ENCODE measurements around the gene HOMER3.
A peak's percentile ranks its signal among the peaks of the same experiment; 100 is the strongest.
"Not testable (repeated sequence)": the region's sequence is repeated elsewhere in the genome, so short reads cannot be mapped to it uniquely, and the experiment has no call there.

HOMER3 gene

DNA sequence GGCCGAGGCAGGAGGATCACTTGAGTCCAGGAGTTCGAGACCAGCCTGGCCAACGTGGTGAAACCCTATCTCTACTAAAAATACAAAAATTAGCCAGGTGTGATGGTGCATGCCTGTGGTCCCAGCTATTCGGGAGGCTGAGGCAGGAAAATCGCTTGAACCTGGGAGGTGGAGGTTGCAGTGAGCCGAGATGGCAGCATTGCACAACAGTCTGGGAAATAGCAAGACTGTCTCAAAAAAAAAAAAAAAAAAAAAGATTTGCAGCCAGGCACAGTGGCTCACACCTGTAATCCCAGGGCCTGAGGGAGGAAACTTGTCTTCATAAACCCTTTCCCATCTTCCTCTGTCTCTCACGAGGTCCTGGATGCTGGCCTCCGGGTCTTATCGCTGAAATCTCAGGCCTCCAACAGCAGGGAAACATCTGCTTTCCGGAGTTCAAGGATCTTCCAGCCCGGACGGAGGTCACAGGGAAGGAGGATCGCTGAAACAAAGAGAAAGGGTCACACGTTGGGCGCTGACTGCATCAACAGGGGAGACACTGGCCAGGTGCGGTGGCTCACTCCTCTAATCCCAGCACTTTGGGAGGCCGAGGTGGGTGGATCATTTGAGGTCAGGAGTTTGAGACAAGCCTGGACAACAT lies 11.5 kb upstream of the HOMER3 start:
- DNase-seq (ENCODE audit: low read depth), result not testable (repeated sequence)

DNA sequence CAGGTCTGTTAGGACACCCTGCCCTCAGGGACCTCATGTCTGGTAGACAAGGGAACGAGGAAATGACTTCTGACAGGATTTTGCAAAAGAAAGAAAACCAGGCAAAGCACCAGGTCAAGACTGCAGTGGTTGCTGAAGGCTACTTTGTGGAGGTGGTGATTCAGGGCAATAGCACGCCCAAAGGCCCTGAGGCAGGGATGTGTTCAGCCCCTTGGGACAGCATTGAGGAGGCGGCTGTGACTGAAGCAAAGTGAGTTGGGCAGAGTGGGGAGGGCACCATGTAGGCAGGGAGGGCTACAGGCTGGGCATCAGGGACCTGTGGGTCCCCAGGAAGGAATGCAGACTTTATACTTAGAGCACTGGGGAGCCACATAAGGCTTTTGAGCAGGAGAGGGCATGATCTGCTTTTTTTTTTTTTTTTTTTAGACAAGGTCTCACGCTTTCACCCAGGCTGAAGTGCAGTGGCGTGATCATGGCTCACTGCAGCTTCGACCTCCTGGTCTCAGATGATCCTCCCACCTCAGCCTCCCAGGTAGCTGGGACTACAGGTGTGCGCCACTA lies 10.8 kb upstream of the HOMER3 start:
- DNase-seq (ENCODE audit: low read depth), result no peak

DNA sequence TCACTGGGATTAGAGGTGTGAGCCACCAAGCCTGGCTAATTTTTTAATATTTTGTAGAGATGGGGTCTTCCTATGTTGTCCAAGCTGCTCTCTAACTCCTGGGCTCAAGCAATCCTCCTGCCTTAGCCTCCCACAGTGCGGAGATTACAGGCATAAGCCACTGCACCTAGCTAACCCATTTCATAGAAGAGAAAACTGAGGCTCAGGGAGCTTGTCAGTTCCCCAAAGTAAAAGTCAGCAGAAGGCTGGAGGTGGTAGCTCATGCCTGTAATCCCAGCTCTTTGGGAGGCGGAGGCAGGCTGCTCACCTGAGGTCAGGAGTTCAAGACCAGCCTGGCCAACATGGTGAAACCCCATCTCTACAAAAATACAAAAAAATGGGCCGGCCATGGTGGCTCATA lies 8.8 kb upstream of the HOMER3 start:
- no peak for DNase-seq (ENCODE audit: low read depth)

DNA sequence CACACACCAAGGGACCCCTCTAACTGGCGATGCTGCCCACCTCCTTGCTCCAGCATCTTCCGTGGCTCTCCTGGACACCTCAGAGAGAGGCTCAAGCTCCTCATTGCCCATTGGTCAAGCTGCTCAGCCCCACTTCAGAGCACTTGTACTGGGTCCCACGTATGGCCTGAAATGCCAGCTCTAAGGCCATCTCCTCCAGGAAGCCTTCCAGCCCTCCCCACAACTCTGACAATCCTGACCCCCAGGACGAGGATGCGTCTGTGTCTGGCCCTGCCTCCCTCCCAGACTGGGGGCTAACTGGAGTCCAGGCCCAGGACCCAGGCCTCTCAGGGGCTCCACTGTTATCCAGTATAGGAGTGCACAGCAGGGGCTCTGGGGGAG lies 7.9 kb upstream of the HOMER3 start:
- no peak for DNase-seq (ENCODE audit: low read depth)

DNA sequence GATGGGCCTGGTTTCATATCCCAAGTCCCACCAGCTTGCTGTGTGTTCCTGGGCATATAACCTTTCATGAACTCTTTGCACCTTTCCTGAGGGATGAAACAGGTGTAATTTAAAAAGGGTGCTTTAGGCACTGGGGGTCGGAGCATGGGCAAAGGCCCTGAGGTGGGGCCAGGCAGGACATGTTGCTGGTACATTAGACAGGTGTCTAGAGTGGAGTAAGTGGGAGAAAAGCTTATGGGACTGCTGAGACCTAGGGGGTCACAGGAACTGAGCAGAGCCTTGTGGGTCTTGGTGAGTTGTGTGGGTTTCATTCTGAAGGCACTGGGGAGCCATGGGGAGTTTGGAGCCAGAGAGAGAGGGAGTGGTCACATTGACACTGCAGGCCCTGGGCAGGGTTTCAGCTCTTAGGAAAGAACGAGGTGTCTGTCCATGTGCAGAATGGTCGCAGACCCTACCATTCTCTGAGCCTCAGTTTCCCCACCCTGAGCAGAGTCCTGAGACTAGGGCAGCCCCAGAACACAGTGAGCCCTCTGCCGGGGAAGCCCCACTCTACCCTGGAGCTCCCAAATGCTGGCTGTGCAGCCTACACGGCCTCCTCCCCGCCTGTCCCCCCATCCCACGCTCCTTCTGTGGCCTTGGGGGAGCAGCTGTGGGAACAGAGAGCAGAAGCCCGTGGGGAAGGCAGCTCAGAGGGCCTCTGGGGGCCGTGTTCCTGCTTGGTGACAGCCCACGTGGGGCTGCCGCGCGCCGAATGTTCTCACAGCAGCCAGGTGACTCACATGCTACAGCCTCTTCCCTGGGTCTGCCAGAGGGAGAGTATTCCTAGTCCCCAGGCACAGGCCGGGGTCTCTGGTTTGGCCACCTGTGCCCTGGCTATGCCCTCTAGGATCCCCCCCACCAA lies 7.3 kb upstream of the HOMER3 start:
- no peak for DNase-seq (ENCODE audit: low read depth)

DNA sequence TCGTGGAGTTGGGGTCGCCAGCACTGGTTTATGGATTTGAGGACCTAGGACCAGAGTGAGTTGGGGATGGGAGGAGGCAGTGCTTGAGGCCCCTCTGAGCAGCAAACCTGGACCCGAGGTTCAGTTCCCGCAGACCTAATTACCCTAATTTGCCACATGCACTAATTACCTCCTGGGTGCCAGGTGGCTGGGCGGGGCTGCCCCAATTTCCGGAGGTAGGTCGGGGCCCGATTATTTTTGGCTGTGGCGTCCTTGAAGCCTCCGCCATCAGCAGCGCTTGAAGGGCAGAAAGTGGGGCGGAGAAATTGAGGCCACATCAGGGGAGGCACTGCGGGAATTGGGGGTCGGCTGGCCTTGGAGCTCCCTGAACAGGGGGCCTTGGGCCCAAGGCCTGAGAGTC lies 5.9 kb upstream of the HOMER3 start:
- DNase-seq (ENCODE audit: low read depth), result no peak

DNA sequence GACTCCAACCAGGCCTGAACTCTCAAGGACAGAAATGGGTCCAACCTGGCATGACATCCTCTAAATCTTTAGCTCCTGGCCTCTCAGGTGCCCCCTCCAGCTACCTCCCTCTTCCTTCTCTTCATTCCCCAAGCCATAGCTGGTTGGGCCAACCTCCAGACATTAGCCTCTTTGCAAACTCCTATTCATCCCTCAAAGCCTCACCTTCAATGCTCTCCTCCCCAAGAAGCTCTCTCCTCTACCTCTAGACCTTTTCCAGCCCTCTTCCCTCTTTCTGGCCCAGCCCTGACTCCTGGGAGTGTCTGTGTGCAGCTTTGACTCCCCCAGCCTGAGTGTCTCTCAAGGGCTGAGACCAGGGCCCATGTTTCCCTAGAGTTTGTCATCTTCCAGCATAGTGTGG lies 5.3 kb upstream of the HOMER3 start:
- DNase-seq (ENCODE audit: low read depth), result no peak

DNA sequence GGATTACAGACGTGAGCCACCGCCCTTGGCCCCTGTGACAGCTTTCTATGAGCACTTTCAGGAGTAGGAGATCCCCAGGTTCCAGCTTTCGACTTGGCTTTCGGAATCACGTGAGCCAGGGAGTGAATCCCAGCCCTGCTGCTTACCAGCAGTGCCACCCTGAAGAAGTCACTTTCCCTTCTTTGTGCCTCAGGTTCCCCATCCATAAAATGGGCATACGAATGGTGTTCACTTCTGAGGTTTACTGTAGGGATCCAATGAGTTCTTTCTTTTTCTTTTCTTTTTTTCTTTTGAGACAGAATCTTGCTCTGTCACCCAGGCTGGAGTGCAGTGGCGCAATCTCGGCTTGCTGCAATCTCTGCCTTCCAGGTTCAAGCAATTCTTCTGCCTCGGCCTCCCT lies 4.3 kb upstream of the HOMER3 start:
- DNase-seq (ENCODE audit: low read depth), result no peak

DNA sequence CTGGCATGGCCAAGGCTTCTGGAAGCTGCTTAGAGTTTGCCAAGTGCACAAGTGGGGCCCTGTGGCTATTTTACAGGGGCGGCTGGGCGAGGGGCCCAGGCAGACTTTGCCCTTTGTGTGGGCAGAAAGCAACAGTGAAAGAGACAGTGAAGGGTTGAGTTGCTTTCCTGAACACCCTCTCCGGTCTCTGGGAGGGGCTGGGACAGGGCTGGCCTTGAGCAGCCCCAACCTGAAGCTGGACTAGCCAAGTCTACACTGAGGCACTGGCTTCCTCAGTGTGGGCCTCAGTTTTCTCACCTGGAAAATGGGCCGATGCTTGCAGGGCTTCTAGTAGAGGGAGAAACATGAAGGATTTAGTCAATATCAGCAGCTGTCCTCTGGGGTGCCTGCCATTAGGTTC lies 2.4 kb upstream of the HOMER3 start:
- no peak for DNase-seq (ENCODE audit: low read depth)

DNA sequence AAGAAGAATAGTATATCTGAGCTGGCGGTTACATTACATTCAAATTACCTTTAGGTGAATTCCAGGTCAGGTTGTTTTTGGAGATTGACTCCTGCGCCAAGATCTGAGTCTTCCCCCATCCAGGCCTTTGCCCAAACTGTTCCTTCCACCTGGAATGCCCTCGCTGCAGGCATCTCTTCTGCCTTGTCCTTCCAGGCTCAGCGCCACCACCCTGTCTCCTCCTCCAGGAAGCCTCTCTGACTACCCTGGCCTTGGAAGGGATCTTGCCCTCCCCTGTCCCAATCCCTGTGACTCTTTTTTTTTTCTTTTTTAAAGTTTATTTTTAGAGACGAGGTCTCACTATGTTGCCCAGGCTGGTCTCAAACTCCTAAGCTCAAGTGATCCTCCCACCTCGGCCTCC lies 1.7 kb upstream of the HOMER3 start:
- no peak for DNase-seq (ENCODE audit: low read depth)

DNA sequence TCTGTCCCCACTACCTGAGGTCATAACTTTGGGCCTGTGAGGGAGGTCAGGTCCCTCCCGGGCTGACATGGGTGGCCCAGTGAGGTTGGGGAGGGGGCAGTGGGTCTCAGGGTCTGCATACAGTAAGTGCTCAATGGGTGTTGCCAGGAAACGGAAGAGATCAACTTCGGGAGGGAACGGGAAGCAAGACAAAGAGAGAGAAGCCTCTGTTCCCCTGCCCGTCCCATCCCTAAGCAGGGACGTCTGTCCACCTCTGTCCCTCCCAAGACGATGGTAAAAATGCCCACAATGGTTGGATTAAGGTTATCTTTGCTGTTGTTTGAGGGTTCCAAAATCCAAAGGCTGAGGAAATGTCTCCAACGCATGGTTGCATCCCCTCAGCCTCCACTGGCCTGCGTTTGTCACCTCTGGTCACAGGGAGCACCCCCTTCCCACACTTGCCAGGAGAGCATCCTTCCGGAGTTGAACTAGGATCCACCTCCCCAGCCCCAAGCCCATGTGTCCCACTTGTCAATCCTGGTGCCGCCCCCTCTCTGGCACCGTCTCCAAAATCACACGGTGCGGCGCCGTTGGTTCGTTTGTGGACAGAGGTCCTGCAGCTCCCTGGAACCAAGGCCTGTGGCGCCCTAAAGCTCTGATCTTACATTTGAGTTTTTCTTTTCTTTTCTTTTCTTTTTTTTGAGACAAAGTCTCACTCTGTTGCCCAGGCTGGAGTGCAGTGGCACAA lies 774 bp upstream of the HOMER3 start:
- no peak for DNase-seq (ENCODE audit: low read depth)

DNA sequence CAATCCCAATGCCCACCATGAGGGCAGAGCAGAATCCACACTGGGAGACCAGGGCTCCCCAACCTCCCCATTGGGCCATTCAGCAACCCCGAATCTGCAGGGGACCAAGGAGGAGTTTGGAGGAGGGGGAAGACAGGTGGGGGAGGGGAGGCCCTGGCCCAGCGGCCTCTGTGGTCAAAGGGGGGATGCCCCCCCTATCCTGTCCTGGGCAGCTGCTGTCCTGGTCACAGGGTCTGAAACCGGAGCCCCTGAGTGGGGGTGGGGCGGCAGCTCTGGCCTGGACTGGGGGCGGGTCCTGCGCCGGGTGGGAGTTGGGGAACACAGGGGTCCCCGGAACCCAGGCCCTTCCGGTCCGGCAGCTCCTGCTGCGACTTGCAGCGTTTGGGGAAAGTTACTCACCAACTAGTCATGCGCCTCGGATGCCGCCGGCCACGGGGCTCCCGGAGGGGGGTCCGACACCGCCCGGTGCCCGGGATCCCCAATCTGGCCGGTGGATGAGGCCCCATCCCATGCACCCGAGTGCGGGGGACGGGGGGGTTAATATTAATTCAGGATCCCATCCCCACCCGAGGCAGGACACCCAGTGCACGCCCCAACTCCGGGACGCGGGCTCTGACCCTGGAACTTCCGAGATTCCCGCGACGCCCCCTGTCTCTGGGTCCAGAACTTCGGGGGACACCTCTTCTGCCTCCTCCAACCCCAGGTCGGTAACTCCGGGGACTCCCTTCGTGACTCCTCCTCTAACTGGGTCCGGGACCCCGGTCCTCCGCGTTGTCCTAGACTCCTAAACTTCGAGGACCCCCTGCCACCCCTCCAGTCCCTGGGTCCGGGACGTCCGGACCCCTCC lies 872 bp downstream of the HOMER3 start:
- peak; percentile 37 for DNase-seq (ENCODE audit: low read depth)

DNA sequence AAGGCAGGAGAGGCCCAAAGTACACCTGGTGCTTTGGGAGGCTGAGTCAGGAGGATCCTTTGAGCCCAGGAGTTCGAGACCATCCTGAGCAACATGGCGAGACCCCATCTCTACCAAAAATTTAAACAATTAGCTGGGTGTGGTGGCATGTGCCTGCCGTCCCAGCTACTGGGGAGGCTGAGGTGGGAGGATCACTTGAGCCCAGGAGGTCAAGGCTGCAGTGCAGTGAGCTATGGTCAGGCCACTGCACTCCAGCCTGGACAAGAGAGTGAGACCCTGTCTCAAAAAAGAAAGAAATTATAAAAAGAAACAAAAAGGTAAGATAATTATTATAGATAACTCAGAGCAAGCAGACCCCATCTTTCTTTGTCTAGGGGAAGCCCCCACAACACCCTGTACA lies 1.9 kb downstream of the HOMER3 start:
- no peak for DNase-seq (ENCODE audit: low read depth)

DNA sequence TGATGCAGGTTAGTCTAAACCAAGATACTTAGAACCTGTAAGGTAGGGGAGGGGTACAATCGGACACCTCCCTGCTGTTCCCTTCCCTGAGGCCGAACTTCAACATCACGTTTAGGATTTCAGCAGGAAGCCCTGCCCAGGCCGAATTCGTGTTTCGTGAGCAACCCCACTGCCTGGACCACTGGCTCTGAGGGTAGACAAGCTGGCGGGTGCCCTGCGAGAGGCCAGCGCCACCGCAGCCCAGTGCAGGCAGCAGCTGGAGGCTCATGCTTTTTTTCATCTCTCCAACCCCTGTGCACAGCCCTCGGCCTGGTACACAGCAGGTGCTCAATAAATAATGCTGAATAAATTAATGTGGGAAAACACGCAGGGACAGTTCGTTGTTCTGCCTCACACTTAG lies 7.7 kb downstream of the HOMER3 start:
- no peak for DNase-seq (ENCODE audit: low read depth)

DNA sequence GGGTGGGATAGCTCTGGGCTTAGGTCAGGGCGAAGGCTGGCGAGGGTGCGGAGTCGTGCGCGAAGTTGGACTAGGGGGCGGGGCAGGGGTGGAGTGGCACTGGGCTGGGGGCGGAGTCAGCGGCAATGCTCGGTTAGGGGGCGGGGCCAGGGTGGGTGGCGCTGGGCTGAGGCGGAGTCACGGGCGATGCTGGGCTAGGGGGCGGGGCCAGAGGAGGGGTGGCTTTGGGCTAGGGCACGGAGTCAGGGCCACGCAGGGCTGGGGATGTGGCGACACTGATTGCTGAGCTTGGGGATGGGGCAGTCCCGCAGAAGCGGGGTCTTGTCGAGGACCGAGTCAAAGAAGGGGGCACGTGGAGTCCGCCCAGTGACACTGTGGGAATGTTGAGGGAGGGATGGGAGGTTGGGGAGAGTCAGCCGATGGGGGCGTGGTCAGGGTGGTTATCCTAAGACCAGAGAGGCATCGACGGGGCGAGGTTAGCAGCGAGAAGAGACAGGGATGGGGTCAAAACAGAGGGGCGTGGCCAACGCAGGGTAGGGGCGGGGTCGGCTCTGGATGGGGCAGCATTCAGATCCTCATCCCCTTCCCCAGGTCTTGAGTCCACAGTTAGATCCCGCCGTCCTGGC lies 8.7 kb downstream of the HOMER3 start:
- DNase-seq (ENCODE audit: low read depth), result peak; percentile 9

DNA sequence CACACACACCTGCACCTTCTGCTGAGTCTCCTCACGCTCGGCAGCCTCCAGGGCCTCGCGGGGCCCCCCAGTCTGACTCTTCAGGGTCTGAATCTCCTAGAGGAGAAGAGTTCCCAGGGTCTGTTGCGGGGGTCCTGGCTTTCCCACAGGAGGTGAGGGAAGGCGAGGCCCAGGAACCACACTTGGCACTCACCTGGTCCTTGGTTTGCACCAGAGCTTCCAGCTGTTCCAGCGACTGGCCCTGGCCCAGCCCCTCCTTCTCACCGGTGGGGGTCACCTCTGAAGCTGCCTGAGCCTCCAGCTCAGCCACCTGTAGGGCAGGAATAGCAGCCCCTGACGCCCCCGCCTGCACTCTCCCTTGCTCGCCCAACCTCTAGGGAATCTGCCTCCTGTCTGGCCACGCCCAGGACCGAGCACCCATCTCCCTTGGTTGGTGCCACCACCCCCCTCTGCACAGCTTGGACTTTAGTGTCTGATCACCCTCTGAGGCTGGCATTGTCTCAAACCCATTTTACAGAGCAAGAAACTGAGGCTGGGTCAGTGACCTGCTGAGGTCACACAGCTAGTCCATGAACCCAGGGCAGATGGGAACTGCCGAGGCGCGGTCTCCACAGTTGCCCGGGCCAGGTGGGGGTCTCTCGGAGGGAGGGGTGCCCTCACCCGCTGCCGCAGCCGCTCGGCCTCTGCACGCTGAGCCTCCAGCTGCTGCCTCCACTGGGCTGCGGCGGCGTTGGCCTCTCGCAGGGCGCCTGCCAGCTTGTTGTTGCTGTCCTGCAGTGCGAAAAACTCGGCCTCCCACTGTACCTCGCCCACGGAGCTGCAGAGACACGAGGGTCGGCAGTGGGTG lies 9.5 kb downstream of the HOMER3 start:
- no peak for DNase-seq (ENCODE audit: low read depth)

DNA sequence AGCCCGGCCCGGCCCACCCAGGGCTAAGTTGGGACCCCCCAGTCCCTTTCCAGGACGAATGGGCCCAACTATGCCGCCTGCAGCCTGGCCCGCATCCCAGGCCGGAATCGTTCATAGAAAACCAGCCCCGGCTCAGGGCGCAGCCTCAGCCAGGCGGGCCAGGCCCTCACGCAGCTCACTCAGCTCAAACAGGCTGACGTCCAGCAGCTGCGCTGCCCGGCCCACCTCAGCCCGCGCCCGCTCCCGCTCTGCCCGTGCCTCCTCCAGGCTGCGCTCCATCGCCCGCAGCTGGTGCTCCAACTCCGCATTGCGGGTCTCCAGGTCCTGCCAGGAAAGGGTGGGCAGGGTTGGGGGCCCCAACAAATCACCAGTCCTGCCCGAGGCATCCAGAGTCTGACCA lies 11.7 kb downstream of the HOMER3 start:
- no peak for DNase-seq (ENCODE audit: low read depth)

DNA sequence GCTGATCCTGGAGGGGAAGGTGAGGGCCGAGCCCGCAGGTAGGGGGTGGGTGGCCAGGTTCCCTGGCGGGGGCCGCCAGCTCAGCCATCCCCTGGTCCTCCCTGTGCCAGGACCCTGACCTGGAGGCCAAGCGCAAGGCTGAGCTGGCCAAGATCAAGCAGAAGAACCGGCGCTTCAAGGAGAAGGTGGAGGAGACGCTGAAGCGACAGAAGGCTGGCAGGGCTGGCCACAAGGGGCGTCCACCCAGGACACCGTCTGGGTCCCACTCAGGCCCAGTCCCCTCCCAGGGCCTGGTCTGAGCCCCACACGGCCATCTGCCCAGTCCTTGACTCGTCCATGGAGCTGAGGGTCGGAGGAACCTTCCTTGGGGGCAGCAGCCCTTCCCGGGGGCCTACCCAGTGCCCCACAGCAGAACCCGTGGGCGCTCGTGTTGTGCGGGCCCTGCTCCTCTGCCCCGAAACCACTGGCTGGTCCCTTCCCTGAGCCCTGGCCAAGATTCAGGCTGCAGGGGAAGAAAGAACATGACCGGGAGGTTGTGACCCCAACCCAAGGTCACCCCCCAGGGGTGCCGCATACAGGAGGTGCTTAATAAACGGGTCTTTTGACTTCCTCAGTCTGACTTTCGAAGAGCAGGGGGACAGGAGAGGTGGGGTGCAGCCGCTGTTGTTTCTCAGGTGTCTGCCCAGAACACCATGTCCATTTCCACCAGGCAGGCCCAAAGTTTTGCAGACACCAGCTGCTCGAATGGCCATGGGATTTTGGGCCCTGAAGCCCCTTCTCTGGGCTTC lies 12.8 kb downstream of the HOMER3 start:
- DNase-seq (ENCODE audit: low read depth), result no peak

DNA sequence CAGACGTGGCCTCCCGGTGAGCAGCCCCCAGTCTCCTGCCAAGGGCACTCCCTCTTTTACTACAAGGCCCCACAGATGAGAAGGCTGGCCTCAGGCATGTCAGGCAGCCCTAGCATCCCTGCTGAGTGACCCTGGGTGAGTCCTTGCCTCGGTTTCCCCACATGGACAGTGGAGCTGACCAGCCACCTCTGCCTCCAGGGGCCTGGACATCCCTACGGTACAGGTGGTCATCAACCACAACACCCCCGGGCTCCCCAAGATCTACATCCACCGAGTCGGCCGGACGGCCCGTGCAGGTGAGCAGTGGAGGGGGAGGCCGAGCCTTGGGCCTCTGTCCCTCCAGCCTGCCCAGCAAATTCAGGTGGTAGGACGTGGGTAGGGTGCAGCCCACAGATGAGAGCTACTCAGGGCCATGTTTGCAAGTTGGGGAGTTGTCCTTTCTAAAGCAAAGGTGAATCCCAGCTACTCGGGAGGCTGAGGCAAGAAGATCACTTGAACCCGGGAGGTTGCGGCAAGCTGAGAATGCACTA lies 16.3 kb downstream of the HOMER3 start:
- DNase-seq (ENCODE audit: low read depth), result no peak

Measured in fibroblast of the conjunctiva (primary cell).